Measurements from ENCODE around the gene ITGB1.
"Not testable (repeated sequence)": the region's sequence is repeated elsewhere in the genome, so short reads cannot be mapped to it uniquely, and the experiment has no call there.

ITGB1 gene

GRCh38 chr10:32958085-32959005 is at the start of gene ITGB1:
Gene ITGB1, minus strand, starts transcription at chr10:32958230. Its CDS starts 22,672 bp downstream, at chr10:32935558.
- peak within 1 kb of the TSS; percentile 91 for H3K4me3 ChIP-seq (ENCODE audit: control insufficient read depth, low read depth, low read length)
- peak; percentile 78 for DNase-seq (ENCODE audit: low read depth)
- no peak for TF ChIP-seq CTCF (IDR thresholded peaks at IDR 0.05; ENCODE audit: control insufficient read depth, insufficient read depth, low read depth, low read length, missing control alignments)

- no peak overlapping the region for H3K4me3 ChIP-seq (ENCODE audit: control insufficient read depth, low read depth, low read length)
- no peak for DNase-seq (ENCODE audit: low read depth)
- TF ChIP-seq CTCF (IDR thresholded peaks at IDR 0.05; ENCODE audit: control insufficient read depth, insufficient read depth, low read depth, low read length, missing control alignments), result no peak
Observed at GRCh38 chr10:33006342-33006887, 48.4 kb upstream of the ITGB1 start.

GRCh38 chr10:33005322-33006301 is 47.6 kb upstream of the ITGB1 start:
- no peak for TF ChIP-seq CTCF (IDR thresholded peaks at IDR 0.05; ENCODE audit: control insufficient read depth, insufficient read depth, low read depth, low read length, missing control alignments)
- peak overlapping the region; percentile 27 for H3K4me3 ChIP-seq (ENCODE audit: control insufficient read depth, low read depth, low read length)
- peak; percentile 97 for DNase-seq (ENCODE audit: low read depth)

- no peak for DNase-seq (ENCODE audit: low read depth)
- TF ChIP-seq CTCF (IDR thresholded peaks at IDR 0.05; ENCODE audit: control insufficient read depth, insufficient read depth, low read depth, low read length, missing control alignments), result no peak
- H3K4me3 ChIP-seq (ENCODE audit: control insufficient read depth, low read depth, low read length), result no peak overlapping the region
Observed at GRCh38 chr10:33001908-33002492, 44.0 kb upstream of the ITGB1 start.

- H3K4me3 ChIP-seq (ENCODE audit: control insufficient read depth, low read depth, low read length); DNase-seq (ENCODE audit: low read depth): not testable (repeated sequence)
Observed at GRCh38 chr10:32998060-32998581, 40.1 kb upstream of the ITGB1 start.

GRCh38 chr10:32995751-32996150 is 37.7 kb upstream of the ITGB1 start:
- TF ChIP-seq CTCF (IDR thresholded peaks at IDR 0.05; ENCODE audit: control insufficient read depth, insufficient read depth, low read depth, low read length, missing control alignments), result no peak
- no peak for DNase-seq (ENCODE audit: low read depth)
- no peak overlapping the region for H3K4me3 ChIP-seq (ENCODE audit: control insufficient read depth, low read depth, low read length)
